Pons (tissue), 1 donor: ENCODE results near the gene TMEM45B.
"Not testable (repeated sequence)": the region's sequence is repeated elsewhere in the genome, so short reads cannot be mapped to it uniquely, and the experiment has no call there.

Experiments
- DNase-seq: peaks from one replicate; pipeline ENCODE4 v3.0.0-alpha.2; 2016; ENCODE audit warnings: low spot score

TMEM45B gene

DNA sequence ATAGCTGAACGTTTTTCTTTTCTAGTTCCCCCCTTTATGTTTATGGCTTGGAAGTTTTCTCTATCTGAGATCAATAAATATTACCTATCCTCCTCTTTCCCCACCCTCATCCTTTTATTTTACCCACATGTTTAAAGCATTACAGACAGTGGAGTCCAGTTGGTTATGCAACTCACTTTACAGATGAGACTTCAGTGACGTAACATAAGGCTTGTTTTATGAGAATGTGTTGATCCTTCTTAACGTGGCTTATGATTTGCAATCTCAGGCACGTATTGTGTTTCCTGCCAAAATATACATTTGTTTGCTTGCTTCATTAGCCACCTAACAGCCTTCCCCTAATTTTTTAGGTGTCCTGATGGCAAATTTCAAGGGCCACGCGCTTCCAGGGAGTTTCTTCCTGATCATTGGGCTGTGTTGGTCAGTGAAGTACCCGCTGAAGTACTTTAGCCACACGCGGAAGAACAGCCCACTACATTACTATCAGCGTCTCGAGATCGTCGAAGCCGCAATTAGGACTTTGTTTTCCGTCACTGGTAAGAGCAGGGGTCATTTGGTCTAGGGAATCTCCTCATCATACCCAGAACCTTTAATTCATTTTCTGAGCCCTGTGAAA, 36.6 kb downstream of the TMEM45B start:
- no peak for DNase-seq

DNA sequence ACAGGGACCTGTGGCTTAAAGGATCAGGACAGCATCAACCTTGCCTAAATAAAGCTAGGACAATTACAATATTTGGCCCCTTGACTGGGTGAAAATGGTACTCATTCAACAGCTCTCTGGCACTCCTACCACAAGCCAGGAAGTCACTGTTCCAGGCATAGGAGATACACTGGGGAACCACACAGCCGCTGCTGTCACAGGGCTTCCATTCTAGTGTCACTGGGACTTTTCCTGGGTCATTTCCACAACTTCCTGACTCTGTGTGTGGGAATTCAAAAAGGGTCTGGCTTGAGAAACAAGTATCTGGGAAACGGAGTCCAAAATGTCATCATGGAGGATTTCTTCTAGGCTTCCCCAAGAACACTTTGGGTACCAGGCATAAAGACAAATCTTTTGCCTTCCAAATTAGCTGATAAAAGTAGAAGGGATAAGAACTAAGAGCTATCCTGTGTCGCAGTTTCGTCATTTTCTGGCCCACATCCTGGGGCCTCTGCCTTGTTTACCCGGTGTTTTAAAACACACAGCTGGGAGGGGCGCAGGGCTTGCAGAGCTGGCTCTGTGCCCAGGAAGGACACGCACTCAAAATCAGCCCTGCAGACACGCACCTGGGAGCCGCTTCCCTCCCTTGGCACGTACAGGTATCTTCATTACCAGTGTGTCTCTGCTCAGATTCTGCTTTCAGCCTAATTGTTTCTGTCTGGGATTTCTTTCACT, 38.0 kb downstream of the TMEM45B start:
- DNase-seq: no peak

DNA sequence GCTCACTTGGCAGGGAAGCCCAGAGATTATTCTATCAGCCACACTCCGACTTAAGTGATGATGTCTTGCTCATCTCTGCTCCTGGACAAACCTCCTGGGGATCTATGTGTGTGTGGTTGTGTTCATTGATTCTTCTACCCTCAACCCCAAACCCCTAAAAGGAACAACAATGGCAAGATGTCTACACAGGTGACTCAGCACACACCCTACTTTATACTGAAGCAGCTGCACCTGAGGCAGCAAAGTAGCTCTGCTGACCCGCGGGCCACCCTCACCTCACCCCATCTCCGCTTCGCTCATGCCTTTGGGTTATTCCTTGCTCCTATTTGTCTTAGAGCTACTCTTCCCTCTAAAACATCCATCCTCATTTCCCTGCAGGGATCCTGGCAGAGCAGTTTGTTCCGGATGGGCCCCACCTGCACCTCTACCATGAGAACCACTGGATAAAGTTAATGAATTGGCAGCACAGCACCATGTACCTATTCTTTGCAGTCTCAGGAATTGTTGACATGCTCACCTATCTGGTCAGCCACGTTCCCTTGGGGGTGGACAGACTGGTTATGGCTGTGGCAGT, 38.7 kb downstream of the TMEM45B start:
- no peak for DNase-seq

DNA sequence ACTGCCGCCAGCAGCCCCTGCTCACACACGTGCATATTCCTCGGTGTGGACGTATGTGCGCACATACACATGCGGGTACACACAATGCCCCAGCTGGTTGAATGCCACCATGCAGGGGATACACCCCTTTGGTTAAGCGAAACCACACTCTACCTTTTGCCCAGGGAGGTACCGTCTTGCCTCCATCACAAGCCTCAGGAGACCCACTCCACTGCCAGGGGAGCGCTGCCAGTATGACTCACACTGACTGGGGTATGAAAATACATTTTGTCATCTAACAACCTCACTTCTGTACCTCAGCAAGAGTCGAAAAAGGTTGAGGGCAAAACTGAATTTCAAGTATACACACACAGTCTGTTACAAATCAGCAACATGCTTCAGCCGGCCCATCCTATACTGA, 39.4 kb downstream of the TMEM45B start:
- DNase-seq: no peak

DNA sequence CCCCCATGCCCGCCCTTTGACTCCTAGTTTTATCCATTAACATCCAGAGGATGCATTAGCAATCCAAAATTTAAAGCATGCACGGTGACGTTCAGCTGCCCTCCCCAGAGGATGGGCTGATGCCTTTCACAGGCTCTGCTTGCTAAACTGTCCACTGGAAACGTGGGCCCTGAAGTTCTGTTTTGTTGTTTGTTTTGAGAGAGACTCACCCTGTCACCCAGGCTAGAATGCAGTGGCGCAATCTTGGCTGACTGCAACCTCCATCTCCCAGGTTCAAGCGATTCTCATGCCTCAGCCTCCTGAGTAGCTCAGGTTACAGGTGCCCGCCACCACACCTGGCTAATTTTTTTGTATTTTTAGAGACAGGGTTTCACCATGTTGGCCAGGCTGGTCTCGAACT, 40.4 kb downstream of the TMEM45B start:
- no peak for DNase-seq

DNA sequence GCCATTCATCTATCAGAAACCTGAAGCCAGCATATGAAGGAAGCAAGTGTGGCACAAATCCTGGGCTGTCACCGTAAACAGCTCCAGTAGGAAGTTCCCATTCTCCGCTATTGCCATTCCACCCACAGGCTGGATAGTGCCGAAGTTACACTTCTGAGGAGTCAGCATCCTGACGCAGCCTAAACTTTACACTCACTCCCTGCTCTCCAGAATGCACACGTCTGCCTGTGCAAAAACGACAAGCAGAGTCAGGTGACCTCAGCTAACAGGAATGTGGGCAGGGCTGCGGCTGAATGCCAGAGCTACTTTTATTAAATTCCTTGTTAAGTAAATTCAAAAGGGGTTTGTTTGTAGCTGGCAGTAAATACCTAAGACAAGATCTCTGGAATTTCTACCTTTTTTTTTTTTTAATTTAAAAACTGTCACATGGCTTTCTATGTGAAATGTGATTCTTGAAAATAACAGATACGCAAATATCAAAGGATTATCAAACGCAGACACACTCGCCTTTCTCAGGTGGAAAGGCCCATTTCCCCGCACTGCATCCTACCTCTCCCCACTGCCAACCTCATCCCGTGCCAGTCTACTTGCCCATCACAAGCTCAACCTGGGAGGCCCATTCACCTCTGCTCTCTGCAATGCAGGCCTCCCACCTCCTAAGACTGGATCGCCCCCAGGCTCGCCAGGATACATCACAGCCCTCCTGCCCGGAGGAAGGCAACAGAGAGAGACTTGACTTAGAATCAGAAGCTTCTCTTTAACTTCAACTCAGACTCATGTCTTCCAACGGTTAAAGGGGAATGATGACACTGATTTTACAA, 46.3 kb downstream of the TMEM45B start:
- DNase-seq: no peak

DNA sequence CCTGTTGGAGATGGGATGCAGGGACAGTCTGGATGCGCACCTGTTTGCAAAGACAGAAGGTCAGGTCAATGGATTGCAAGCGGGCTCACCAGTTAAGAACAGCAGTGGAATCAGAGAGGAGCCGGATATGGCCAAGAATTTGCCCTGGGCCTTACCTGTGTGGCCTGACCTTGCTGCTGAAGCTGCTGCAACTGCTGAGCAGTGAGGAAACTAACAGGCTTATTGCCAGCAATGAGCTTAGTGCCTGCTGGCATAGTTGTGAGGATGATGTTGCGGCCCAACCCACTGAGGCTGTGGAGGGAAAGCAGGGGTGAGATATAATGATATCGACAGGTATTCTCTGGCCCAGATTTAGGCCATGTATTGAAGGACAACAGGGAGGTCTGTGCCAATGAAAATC, 49.2 kb downstream of the TMEM45B start:
- DNase-seq: no peak

DNA sequence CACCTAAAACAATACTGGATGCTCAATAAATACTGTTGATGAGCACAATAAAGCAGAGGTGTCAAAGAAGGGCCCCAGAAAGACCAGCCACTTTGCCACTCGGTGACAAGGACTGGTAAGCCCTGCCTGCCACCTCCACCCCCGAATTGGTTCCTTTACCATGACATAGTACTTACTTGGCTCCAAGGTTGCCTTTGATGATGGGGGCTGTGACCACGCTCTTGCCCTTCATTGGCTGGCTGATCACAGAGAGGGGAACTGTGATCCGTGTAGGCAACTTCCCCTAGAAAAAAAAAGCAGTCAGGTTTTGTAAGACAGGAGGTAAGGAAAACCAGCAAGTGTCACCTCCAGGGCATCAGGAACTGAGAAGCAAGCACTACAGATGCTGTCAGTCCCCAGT, 50.1 kb downstream of the TMEM45B start:
- DNase-seq: no peak

DNA sequence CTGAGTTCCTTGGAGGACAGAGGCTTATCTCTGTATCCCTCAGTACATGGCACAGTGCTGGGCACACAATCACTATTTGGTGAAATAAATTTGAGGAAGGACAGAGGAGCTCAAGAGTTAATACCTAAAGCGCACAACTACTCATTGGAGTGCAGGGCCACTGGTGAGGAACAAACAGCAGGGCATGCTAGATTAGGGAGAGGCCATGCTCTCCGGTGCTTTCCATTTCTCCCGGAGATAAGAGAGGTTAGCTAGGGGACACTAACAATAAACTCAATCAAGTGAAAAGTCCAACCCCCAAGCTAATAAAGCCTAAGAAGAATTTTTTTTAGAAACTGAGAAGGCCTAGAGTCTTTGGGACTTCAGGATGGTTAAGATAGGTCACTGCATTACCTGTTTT, 50.7 kb downstream of the TMEM45B start:
- DNase-seq: no peak

DNA sequence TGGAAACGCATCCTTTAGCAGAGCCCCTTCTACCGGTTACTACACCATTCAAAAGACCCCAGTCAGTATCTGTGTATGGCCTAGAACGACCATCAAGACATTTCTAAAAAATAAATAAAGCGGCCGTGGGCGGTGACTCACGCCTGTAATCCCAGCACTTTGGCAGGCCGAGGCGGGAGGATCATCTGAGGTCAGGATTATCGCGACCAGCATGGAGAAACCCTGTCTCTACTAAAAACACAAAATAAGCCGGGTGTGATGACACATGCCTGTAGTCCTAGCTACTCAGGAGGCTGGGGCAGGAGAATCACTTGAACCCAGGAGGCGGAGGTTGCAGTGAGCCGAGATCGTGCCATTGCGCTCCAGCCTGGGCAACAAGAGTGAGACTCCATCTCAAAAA, 53.0 kb downstream of the TMEM45B start:
- DNase-seq: not testable (repeated sequence)

DNA sequence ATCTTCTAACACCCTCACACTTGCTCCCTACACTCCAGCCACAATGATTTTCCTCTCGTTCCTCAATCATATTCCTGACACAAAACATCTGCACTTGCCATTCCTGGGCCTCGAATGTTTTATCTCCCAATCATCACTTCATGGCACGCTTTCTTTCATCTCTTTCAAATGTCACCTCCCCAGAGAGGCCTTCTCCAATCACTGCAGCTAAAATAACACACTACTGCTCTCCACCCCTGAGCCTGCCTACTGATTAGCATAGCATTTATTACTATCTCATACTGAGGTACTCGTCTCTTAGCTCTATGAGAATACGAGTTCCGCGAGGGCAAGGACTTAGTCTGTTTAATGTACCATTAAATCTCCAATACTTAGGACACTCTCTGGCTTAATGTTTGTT, 56.3 kb downstream of the TMEM45B start:
- no peak for DNase-seq

DNA sequence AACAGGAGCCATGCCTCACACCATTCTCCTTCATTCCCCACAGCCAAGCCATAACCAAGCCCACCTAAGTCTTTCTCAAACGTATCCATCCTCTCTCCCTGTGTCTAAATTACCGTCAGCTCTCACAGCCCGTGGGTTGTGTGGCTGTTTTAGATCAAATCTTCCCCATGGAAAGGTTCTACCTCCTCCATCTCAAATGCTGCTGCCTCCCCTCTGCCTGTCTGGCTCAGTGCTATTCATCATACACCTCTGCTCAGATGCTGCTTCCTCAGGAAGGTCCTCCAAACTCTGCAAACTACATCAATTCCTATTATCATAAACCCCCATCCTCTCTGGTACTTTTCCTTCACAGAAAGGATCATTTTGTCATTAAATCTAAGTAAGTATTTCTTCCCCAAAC, 64.7 kb downstream of the TMEM45B start:
- no peak for DNase-seq

DNA sequence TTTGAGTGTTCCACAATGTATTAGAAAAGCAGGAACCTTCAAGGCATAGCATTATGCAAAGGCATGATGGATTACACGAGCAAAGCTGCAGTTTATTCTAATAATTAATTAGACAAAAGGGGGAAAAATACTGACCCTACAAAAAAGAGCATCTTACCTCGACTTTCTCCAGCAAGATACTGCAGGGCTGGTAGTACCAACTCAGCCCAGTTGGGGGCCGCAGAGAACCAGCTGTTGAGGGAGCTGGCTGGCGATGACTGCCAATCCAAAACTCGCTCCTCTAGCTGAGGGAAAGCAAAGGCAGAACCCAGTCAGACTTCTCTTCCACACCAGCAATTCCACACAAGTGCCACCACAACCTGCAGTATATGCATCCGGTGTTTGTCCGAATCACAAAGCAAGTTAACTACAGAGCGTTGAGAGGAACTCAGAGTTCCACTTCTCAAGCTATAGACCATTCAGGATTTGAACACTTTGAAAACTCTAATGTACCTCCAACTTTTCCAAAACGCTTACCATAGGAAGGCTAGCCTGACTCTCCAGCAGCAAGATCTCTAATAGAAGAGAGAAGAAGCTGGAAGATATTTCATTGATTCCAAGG, 66.0 kb downstream of the TMEM45B start:
- peak; percentile 7 for DNase-seq

DNA sequence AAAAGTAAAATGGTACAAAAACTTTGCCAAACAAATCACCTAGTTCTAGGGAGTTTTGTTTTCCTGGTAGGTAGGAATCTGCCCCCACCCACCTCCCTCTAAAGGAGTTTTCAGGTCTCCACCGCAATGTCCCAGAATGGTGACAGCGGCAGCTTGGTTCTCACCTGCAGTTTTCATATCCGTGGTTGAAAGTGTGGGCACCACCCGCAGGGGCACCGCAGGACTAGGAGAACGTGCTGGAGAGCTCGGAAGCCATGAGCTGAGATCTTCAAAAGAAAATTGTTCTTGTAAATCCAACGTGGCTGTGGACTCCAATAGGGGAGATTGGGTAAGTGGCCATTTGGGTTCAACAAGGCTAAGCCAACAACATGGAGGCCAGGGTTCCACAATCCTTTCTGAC, 68.9 kb downstream of the TMEM45B start:
- DNase-seq: no peak

DNA sequence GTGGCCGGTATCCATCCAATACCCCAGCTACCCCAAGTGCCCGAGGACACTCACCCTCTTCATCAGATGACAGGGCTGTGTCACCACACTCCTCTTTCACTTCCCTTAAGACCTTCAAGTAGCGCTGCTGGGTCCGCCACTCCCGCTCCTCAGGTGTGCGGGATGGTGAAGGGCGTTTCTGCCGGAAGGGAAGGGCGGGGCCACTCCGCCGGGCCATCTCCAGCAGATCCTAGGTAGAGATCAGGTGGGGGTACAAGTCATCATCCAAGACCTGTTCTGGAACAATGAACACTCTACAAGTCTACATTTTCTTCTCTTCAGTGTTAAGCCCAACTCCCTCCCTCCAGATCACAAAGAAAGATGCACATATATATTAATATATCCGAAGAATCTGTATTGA, 69.7 kb downstream of the TMEM45B start:
- DNase-seq: no peak

DNA sequence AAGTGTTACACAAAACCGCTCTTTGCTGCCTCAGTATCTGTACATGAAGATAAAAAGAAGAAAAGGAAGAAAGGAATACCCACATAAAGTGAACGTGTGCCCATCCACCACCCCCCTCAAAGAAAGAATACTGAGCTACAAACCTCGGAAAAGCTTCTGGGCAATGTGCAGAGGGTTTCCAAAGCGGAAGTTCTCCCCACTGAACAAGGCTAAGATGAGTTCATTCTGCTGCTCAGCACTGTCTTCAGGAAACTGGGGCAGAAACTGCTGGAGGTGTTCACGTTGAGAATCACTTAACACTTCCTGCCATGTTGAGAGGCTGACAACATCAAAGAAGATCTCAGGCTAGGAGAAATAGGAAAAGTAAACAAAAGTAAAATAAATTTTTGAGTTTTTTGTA, 72.8 kb downstream of the TMEM45B start:
- no peak for DNase-seq

DNA sequence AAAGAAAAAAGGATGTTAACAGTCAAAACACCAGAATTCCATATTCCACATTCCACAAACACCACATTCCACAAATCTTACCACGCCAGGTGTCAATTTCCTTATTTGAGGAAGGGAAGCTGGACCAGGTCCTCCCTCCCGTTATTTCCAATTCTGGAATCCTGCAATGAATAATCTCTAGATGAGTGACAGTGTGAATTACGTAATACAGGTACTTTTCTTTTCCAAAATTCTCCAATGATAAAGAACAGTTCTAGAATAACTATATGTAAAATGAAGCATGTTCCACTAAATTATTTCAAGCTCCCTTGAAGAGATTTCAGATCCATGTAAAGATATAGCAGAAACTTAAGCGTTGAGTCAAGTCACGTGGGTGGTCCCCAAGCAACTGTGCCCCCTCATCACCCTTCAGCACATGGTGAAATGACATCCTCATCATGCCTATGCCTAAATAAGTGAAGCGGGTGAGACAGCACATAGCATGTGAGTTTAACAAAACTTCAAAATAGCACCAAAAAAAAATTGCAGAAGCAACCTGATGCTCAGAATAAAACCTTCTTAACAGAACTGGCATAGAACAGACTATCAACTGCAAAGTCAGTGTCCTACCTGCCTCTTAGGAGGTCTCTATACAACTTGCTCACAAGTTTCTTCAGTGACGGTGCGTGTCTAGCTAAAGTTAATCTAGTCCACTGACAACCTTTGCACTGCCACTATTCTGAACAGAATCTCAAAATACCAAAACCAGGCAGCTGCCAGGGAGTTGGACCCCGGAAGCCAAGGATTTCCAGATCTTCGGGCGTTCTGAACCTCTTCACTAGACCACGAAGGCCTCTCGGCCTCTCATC, 78.9 kb downstream of the TMEM45B start:
- DNase-seq: peak; percentile 22

DNA sequence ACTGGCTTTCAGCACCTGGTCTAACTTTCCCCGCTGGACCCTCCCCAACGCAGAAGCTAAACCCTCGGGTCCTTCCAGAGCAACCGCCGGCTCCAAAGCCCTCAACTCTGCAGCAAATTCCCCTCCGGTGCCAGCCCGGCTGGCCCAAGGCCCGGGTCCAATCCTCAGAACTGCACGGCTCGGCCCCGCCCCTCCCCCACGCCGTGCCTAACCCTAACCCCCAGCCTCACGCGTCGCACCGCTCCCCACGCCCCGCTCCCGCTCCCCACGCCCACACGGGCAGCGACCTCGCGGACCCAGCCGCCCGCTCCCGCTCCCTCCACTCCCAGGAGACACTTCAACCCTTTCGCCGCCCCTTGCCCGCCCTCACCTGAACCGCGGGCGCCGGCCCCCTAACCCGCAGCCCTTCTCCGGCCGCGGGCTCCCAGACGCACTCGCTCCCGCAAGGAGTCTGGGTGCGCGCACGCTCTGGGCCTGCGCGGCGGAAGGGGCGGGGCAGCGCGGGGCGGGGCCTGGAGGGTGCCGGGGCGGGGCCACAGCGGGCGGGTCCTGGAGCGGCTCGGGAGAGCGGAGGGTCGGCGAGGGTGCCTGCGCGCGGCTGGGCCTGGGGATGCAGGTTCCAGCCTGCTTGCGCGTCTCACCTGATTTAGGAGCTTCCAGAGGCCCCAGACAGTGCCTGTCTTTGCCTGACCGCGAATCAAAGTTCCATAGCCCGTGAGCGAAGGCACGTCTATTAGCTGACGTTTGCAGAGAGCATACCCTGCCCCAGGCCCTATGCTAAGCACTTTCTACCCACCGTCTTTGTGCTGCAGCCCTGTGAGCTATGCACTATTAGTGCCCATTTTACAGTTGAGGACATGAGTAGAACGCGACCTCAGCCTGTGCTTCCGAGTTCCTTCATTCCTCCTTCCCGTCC, 79.7 kb downstream of the TMEM45B start, which contains the start of gene NFRKB:
NFRKB (minus strand) TSS at position 453 of the 916 bp plus-strand sequence. CDS start 2,729 bp downstream, outside the sequence.
- peak; percentile 60 for DNase-seq

DNA sequence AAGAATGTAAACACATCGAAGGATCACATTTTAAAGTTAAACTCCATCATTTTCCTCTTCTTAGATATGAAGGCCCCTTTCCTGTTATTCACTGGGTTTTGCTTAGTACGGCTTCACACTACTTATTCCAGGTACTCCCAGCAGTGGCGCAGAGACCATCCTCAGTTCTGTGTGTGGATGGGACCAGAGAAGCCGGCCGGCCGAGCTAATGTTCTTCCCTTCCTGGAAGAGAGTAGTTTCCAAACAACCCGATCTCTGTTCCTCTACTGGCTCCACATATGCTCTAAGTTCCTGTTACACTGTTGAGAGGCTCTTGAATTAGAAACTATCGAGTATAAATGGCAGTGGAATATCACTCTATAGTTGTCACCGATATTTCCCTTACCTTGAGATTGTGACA, 80.4 kb downstream of the TMEM45B start:
- DNase-seq: peak; percentile 31

DNA sequence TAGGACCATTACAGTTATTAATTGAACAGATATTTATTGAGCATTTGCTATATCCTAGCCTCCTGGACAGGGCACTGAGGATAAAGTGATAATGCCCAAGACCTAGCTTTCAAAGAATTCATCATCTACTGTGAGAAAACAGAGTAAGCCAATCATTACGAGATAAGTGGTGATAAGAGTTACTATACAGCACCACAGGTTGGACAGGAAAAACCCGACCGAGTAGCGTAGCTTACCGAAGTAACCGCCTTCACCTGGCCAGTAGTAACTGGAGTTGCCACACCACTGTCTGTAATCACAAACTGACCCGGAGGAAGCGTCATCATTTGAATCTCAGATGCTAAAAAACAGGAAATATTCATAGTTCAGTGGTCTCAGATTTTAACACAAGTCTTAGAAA, 89.8 kb downstream of the TMEM45B start:
- DNase-seq: no peak
